Calu3 (cell line): ENCODE measurements around the gene RPGRIP1L. TPM values are rescaled to one million over a fixed set of nuclear protein-coding genes. Genes with fewer than 3 reads are reported as not detected.

ENCODE experiments used
- BruUV-seq: library from RNA; stranded (reverse); fragments of 400-500 nt; replicated peaks from 2 replicates; lab custom pipeline; 2021; lab: Mats Ljungman, UMichigan
- CTCF ChIA-PET: fragments of 300-600 bp; sonication (Branson Sonifier 250); formaldehyde crosslinking; loops from one replicate; lab custom pipeline; 2022; ENCODE audit warnings: antibody characterized with exemption; lab: Charles Lee
- DNase-seq: peaks from one replicate; pipeline ENCODE4 v3.0.0; 2022
- H3K27ac Mint-ChIP-seq: one replicate; pipeline ENCODE4 v1.8.0; 2022; ENCODE audit warnings: mixed read lengths; ENCODE audit not compliant: unreplicated experiment
- H3K27me3 Mint-ChIP-seq: one replicate; pipeline ENCODE4 v1.8.0; 2022; ENCODE audit warnings: mixed read lengths; ENCODE audit not compliant: unreplicated experiment
- H3K36me3 Mint-ChIP-seq: one replicate; pipeline ENCODE4 v1.8.0; 2022; ENCODE audit warnings: mild to moderate bottlenecking, moderate library complexity, mixed read lengths; ENCODE audit not compliant: insufficient read depth, unreplicated experiment
- H3K4me1 Mint-ChIP-seq: one replicate; pipeline ENCODE4 v1.8.0; 2022; ENCODE audit warnings: mild to moderate bottlenecking, low read depth, mixed read lengths; ENCODE audit not compliant: unreplicated experiment
- H3K4me3 Mint-ChIP-seq: one replicate; pipeline ENCODE4 v1.8.0; 2022; ENCODE audit warnings: mild to moderate bottlenecking, low read depth, moderate library complexity, mixed read lengths; ENCODE audit not compliant: unreplicated experiment
- H3K9me3 Mint-ChIP-seq: one replicate; pipeline ENCODE4 v1.8.0; 2022; ENCODE audit warnings: low read depth, mixed read lengths; ENCODE audit not compliant: unreplicated experiment
- CTCF ChIP-seq: fragments of 200-600 bp; IDR thresholded peaks from one replicate; pipeline ENCODE4 v1.8.0; 2022; ENCODE audit warnings: antibody characterized with exemption; ENCODE audit not compliant: unreplicated experiment
- intact Hi-C: fragments of 100-400 bp; cut with micrococcal nuclease; formaldehyde crosslinking; loops from one replicate; pipeline ENCODE4 v1.10.0; 2022; ENCODE audit not compliant: unreplicated experiment
- total RNA-seq: library from RNA; stranded (reverse); gene quantifications from 2 replicates; pipeline ENCODE4 v1.2.3, GENCODE V29; 2022

The RPGRIP1L gene
- total RNA-seq, 1 experiment from 2014 or later, result 16.6 TPM

- TF ChIP-seq CTCF, result no peak
- no peak overlapping the region for H3K27ac Mint-ChIP-seq
- CTCF ChIA-PET, result no interaction called here
- H3K27me3 Mint-ChIP-seq, result no peaks in the 10 kb centered on the region
- DNase-seq, result no peak
- H3K4me1 Mint-ChIP-seq, result no peaks in the 10 kb centered on the region
- H3K36me3 Mint-ChIP-seq, result no peaks in the 10 kb centered on the region
- intact Hi-C loops, result no loop called here
- H3K4me3 Mint-ChIP-seq, result no peak overlapping the region
- H3K9me3 Mint-ChIP-seq, result no peaks in the 10 kb centered on the region
- no TSS peak for BruUV-seq
Observed at GRCh38 chr16:53664724-53665345, 38.8 kb downstream of the RPGRIP1L start.

- no peak for TF ChIP-seq CTCF
- Mint-ChIP-seq H3K4me3 (no peak overlapping the region), H3K4me1 (no peaks in the 10 kb centered on the region), H3K36me3 (no peaks in the 10 kb centered on the region), H3K9me3 (no peaks in the 10 kb centered on the region), H3K27ac (no peak overlapping the region), H3K27me3 (no peaks in the 10 kb centered on the region)
- CTCF ChIA-PET, result no interaction called here
- BruUV-seq, result no TSS peak
- no peak for DNase-seq
- intact Hi-C loops, result no loop called here
Observed at GRCh38 chr16:53662072-53662471, 41.6 kb downstream of the RPGRIP1L start.

GRCh38 chr16:53654946-53655345, 48.7 kb downstream of the RPGRIP1L start:
- Mint-ChIP-seq H3K27me3 (no peaks in the 10 kb centered on the region), H3K4me1 (no peaks in the 10 kb centered on the region), H3K4me3 (no peak overlapping the region), H3K9me3 (no peaks in the 10 kb centered on the region), H3K27ac (no peak overlapping the region), H3K36me3 (no peaks in the 10 kb centered on the region)
- CTCF ChIA-PET, result no interaction called here
- BruUV-seq, result no TSS peak
- intact Hi-C loops, result no loop called here
- no peak for TF ChIP-seq CTCF
- no peak for DNase-seq

GRCh38 chr16:53651357-53651756, 52.3 kb downstream of the RPGRIP1L start:
- Mint-ChIP-seq H3K27me3 (no peaks in the 10 kb centered on the region), H3K36me3 (no peaks in the 10 kb centered on the region), H3K9me3 (no peaks in the 10 kb centered on the region), H3K4me1 (no peaks in the 10 kb centered on the region), H3K27ac (no peak overlapping the region), H3K4me3 (no peak overlapping the region)
- CTCF ChIA-PET, result interaction anchor here (0.5 kb wide), 1 partner anchor 96 kb away, joined by 5 read pairs; no protein-coding TSS in a partner anchor
- intact Hi-C loops, result no loop called here
- no peak for TF ChIP-seq CTCF
- BruUV-seq, result no TSS peak
- no peak for DNase-seq
